GM23338 (cell line): ENCODE data around the gene PPM1F.

Experiments used
- CREB1 ChIP-seq: fragments of 250-450 bp; sonication (Bioruptor Pico); IDR thresholded peaks from 2 replicates; pipeline ENCODE4 v1.5.0; 2020; ENCODE audit warnings: low read depth, mild to moderate bottlenecking, moderate library complexity
- EZH2 ChIP-seq: fragments of 200-600 bp; sonication (generic); IDR thresholded peaks from one replicate; pipeline ENCODE4 v1.8.0; 2017; ENCODE audit warnings: antibody characterized with exemption, mild to moderate bottlenecking, low read depth; ENCODE audit not compliant: unreplicated experiment
- EZH2phosphoT487 ChIP-seq: fragments of 200-600 bp; sonication (generic); IDR thresholded peaks from one replicate; pipeline ENCODE4 v1.8.1; 2018; ENCODE audit warnings: antibody characterized with exemption; ENCODE audit not compliant: unreplicated experiment
- JUNB ChIP-seq: IDR thresholded peaks from one replicate; pipeline ENCODE4 v1.6.1; 2016; ENCODE audit warnings: antibody characterized with exemption; ENCODE audit not compliant: unreplicated experiment
- POLR2AphosphoS5 ChIP-seq: IDR thresholded peaks from 2 replicates; pipeline ENCODE4 v1.6.1; 2016; ENCODE audit warnings: antibody characterized with exemption, low read depth
- ZNF114 ChIP-seq: fragments of 250-450 bp; sonication (Bioruptor Pico); IDR thresholded peaks from 2 replicates; pipeline ENCODE4 v1.5.0; 2020; ENCODE audit warnings: mild to moderate bottlenecking, moderate library complexity
- TF ChIP-seq, protein P1 (sequence below), 2 experiments: fragments of 200-600 bp in 1 of 2; sonication (generic) in 1 of 2; conservative IDR thresholded peaks; 2 replicates each; pipeline versions ENCODE4 v1.5.1 to v1.6.1; 2016 to 2017; ENCODE audit warnings: antibody characterized with exemption in 2 of 2, low read depth in 2 of 2, mild to moderate bottlenecking in 2 of 2, moderate library complexity in 1 of 2
- TF ChIP-seq, protein P2 (sequence below): IDR thresholded peaks from one replicate; pipeline ENCODE4 v1.6.1; 2018; ENCODE audit warnings: antibody characterized with exemption; ENCODE audit not compliant: unreplicated experiment
- TF ChIP-seq, protein P3 (sequence below): IDR thresholded peaks from 2 replicates; pipeline ENCODE4 v1.6.1; 2016; ENCODE audit warnings: antibody characterized with exemption
- TF ChIP-seq, protein P4 (sequence below): fragments of 250-450 bp; sonication (Bioruptor Pico); IDR thresholded peaks from 2 replicates; pipeline ENCODE4 v1.5.0; 2020; ENCODE audit warnings: mild to moderate bottlenecking, moderate library complexity

DNA sequence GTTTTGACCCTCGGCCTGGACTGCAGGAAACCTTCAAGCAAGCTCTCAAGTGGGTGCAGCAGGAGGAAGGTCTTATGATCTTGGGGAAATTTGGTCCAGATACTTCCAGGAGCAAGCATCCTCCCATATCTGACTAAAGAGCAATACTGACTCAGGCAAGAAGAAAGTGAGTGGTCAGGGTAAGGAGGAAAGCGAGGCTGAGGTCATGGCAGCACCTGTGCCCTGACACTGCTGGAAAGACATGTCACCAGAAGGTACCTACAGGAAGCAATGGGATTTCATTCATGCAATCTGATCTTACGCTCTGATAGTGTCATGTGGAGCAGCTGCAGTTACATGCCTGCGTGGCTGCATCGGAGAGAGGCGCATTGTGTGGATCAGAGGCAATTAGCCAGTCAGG, 36.4 kb upstream of the PPM1F start:
- TF ChIP-seq EZH2phosphoT487: no peak
- TF ChIP-seq, protein P1, sequence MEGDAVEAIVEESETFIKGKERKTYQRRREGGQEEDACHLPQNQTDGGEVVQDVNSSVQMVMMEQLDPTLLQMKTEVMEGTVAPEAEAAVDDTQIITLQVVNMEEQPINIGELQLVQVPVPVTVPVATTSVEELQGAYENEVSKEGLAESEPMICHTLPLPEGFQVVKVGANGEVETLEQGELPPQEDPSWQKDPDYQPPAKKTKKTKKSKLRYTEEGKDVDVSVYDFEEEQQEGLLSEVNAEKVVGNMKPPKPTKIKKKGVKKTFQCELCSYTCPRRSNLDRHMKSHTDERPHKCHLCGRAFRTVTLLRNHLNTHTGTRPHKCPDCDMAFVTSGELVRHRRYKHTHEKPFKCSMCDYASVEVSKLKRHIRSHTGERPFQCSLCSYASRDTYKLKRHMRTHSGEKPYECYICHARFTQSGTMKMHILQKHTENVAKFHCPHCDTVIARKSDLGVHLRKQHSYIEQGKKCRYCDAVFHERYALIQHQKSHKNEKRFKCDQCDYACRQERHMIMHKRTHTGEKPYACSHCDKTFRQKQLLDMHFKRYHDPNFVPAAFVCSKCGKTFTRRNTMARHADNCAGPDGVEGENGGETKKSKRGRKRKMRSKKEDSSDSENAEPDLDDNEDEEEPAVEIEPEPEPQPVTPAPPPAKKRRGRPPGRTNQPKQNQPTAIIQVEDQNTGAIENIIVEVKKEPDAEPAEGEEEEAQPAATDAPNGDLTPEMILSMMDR (conservative IDR thresholded peaks at IDR 0.05; ENCODE audit: low read depth in 2 of 2): no peak
- TF ChIP-seq, protein P2, sequence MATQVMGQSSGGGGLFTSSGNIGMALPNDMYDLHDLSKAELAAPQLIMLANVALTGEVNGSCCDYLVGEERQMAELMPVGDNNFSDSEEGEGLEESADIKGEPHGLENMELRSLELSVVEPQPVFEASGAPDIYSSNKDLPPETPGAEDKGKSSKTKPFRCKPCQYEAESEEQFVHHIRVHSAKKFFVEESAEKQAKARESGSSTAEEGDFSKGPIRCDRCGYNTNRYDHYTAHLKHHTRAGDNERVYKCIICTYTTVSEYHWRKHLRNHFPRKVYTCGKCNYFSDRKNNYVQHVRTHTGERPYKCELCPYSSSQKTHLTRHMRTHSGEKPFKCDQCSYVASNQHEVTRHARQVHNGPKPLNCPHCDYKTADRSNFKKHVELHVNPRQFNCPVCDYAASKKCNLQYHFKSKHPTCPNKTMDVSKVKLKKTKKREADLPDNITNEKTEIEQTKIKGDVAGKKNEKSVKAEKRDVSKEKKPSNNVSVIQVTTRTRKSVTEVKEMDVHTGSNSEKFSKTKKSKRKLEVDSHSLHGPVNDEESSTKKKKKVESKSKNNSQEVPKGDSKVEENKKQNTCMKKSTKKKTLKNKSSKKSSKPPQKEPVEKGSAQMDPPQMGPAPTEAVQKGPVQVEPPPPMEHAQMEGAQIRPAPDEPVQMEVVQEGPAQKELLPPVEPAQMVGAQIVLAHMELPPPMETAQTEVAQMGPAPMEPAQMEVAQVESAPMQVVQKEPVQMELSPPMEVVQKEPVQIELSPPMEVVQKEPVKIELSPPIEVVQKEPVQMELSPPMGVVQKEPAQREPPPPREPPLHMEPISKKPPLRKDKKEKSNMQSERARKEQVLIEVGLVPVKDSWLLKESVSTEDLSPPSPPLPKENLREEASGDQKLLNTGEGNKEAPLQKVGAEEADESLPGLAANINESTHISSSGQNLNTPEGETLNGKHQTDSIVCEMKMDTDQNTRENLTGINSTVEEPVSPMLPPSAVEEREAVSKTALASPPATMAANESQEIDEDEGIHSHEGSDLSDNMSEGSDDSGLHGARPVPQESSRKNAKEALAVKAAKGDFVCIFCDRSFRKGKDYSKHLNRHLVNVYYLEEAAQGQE: no peak
- TF ChIP-seq CREB1 (CRISPR knock-in tag): no peak
- TF ChIP-seq EZH2: no peak
- TF ChIP-seq JUNB: no peak
- TF ChIP-seq POLR2AphosphoS5: no peak
- no peak for TF ChIP-seq ZNF114 (CRISPR knock-in tag)
- TF ChIP-seq, protein P3, sequence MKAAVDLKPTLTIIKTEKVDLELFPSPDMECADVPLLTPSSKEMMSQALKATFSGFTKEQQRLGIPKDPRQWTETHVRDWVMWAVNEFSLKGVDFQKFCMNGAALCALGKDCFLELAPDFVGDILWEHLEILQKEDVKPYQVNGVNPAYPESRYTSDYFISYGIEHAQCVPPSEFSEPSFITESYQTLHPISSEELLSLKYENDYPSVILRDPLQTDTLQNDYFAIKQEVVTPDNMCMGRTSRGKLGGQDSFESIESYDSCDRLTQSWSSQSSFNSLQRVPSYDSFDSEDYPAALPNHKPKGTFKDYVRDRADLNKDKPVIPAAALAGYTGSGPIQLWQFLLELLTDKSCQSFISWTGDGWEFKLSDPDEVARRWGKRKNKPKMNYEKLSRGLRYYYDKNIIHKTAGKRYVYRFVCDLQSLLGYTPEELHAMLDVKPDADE: no peak
- TF ChIP-seq, protein P4, sequence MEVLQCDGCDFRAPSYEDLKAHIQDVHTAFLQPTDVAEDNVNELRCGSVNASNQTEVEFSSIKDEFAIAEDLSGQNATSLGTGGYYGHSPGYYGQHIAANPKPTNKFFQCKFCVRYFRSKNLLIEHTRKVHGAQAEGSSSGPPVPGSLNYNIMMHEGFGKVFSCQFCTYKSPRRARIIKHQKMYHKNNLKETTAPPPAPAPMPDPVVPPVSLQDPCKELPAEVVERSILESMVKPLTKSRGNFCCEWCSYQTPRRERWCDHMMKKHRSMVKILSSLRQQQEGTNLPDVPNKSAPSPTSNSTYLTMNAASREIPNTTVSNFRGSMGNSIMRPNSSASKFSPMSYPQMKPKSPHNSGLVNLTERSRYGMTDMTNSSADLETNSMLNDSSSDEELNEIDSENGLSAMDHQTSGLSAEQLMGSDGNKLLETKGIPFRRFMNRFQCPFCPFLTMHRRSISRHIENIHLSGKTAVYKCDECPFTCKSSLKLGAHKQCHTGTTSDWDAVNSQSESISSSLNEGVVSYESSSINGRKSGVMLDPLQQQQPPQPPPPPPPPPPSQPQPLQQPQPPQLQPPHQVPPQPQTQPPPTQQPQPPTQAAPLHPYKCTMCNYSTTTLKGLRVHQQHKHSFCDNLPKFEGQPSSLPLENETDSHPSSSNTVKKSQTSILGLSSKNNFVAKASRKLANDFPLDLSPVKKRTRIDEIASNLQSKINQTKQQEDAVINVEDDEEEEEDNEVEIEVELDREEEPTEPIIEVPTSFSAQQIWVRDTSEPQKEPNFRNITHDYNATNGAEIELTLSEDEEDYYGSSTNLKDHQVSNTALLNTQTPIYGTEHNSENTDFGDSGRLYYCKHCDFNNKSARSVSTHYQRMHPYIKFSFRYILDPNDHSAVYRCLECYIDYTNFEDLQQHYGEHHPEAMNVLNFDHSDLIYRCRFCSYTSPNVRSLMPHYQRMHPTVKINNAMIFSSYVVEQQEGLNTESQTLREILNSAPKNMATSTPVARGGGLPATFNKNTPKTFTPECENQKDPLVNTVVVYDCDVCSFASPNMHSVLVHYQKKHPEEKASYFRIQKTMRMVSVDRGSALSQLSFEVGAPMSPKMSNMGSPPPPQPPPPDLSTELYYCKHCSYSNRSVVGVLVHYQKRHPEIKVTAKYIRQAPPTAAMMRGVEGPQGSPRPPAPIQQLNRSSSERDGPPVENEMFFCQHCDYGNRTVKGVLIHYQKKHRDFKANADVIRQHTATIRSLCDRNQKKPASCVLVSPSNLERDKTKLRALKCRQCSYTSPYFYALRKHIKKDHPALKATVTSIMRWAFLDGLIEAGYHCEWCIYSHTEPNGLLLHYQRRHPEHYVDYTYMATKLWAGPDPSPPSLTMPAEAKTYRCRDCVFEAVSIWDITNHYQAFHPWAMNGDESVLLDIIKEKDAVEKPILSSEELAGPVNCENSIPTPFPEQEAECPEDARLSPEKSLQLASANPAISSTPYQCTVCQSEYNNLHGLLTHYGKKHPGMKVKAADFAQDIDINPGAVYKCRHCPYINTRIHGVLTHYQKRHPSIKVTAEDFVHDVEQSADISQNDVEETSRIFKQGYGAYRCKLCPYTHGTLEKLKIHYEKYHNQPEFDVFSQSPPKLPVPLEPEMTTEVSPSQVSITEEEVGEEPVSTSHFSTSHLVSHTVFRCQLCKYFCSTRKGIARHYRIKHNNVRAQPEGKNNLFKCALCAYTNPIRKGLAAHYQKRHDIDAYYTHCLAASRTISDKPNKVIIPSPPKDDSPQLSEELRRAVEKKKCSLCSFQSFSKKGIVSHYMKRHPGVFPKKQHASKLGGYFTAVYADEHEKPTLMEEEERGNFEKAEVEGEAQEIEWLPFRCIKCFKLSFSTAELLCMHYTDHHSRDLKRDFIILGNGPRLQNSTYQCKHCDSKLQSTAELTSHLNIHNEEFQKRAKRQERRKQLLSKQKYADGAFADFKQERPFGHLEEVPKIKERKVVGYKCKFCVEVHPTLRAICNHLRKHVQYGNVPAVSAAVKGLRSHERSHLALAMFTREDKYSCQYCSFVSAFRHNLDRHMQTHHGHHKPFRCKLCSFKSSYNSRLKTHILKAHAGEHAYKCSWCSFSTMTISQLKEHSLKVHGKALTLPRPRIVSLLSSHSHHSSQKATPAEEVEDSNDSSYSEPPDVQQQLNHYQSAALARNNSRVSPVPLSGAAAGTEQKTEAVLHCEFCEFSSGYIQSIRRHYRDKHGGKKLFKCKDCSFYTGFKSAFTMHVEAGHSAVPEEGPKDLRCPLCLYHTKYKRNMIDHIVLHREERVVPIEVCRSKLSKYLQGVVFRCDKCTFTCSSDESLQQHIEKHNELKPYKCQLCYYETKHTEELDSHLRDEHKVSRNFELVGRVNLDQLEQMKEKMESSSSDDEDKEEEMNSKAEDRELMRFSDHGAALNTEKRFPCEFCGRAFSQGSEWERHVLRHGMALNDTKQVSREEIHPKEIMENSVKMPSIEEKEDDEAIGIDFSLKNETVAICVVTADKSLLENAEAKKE (CRISPR knock-in tag): no peak
